Muscle layer of colon (tissue), 2 donors: ENCODE results near the gene FLYWCH2.
"Not testable (repeated sequence)": the region's sequence is repeated elsewhere in the genome, so short reads cannot be mapped to it uniquely, and the experiment has no call there.

Source experiments
- H3K27ac ChIP-seq: one replicate; pipeline ENCODE4 v1.7.0; 2013; ENCODE audit warnings: low read depth, mild to moderate bottlenecking, low read length, moderate library complexity
- H3K27me3 ChIP-seq, 2 donors: one replicate each; pipeline ENCODE4 v1.7.0; 2013; ENCODE audit warnings: low read length in 2 of 2, mild to moderate bottlenecking in 2 of 2; ENCODE audit not compliant: insufficient read depth in 2 of 2, control insufficient read depth in 1 of 2
- H3K36me3 ChIP-seq: one replicate; pipeline ENCODE4 v1.7.0; 2013; ENCODE audit warnings: mild to moderate bottlenecking, low read length; ENCODE audit not compliant: insufficient read depth
- H3K4me1 ChIP-seq: one replicate; pipeline ENCODE4 v1.7.0; 2013; ENCODE audit warnings: mild to moderate bottlenecking, low read length; ENCODE audit not compliant: insufficient read depth
- H3K4me3 ChIP-seq, 2 donors: one replicate each; pipeline ENCODE4 v1.7.0; 2013; ENCODE audit warnings: low read length in 2 of 2, low read depth in 1 of 2, mild to moderate bottlenecking in 1 of 2, moderate library complexity in 1 of 2
- H3K9ac ChIP-seq: one replicate; pipeline ENCODE4 v1.7.0; 2013; ENCODE audit warnings: low read length
- H3K9me3 ChIP-seq: one replicate; pipeline ENCODE4 v1.7.0; 2013; ENCODE audit warnings: mild to moderate bottlenecking, low read length
- donor health status: abdominal sarcoma.
- donor health status: Adenocarcinoma of cecum.

The FLYWCH2 gene

DNA sequence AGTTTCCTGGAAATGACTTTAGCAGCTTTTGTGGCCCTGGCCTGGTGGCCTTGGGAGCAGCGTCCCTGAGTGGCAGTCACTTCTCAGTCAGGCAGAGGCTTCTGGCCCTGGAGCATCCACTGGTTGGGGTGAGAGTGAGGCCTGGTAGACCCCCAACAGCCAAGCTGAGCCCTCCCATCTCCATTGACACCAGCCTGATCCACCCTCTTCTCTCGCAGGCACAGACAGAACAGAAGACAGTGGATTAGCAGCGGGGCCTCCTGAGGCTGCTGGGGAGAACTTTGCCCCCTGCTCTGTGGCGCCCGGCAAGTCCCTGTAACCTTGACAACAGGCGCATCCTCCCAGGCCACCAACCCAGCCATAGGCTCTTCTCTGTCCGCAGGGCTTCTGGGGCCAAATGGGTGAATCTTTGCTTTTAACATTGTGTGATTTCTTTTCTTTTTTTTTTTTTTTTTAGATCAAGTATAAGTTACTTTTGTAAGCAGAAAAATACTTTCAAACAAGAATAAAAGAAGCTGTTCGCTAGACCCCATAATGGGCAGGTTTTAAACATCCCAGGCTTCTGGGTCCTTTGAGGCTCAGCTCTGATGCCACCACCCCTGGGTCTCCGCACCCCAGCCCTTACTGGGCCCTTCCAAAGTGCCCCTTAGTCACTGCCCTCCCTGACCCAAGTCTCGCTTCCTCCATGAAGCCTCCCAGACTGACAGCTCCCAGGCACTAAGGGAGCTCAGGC is 16.0 kb downstream of the FLYWCH2 start:
- no peaks in the 10 kb centered on the region for H3K27me3 ChIP-seq
- H3K4me1 ChIP-seq: peaks cover 5% of the 10 kb centered on the region
- H3K9me3 ChIP-seq: no peaks in the 10 kb centered on the region
- peaks cover 11% of the 10 kb centered on the region for H3K36me3 ChIP-seq
- H3K4me3 ChIP-seq: no peak overlapping the region
- no peak overlapping the region for H3K9ac ChIP-seq
- no peak overlapping the region for H3K27ac ChIP-seq

DNA sequence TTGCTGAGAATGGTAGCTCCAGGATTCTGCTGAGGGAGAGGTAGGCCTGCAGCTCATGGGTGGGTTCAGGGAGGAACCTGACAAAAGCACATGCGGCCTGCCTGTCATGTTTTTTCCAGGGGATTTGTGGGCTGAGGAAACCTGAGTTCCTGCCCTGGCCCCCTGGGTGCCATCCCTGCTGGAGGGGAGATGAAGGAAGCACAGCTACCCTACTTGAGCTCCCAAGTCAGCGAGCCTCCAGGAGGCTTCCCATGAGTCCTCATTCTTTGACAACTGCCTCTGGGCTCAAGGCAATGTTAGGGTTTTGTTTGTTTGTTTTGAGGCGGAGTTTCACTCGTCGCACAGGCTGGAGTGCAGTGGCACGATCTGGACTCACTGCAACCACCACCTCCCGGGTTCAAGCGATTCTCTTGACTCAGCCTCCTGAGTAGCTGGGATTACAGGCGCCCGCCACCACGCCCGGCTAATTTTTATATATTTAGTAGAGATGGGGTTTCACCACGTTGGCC is 16.6 kb downstream of the FLYWCH2 start:
- Histone ChIP-seq H3K9ac (no peak overlapping the region), H3K36me3 (peaks cover 11% of the 10 kb centered on the region), H3K9me3 (no peaks in the 10 kb centered on the region), H3K27me3 (no peaks in the 10 kb centered on the region), H3K4me3 (no peak overlapping the region), H3K27ac (no peak overlapping the region), H3K4me1 (peaks cover 5% of the 10 kb centered on the region)

DNA sequence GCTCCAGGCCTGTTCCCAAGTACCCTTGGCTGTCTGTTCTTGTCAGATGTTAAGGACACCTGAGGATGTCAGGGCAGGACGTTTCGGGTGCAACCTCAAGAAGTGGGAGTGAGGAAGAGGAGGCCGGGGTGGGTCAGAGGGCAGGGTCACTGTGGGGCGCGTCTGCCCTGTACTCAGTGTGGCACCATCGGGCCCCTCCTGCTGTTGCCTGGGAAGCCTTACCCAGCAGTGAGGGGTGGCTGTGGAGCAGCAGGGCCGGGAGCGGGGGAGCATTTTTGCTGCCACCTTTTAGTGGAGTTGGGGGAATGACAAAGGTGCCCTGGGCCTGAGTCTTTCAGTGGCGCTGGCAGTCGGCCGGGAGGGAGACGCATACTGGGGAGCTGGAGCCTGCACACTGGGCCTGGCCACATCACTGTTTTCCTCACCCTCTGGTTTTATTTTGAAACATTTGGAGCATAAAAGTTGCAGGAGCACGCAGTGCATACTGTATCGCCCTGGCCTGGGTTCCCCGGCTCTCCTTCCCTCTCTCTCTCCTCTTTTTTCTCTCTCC is 17.6 kb downstream of the FLYWCH2 start:
- Histone ChIP-seq H3K4me1 (peaks cover 5% of the 10 kb centered on the region), H3K4me3 (no peak overlapping the region), H3K27me3 (no peaks in the 10 kb centered on the region), H3K9ac (no peak overlapping the region), H3K27ac (no peak overlapping the region), H3K9me3 (no peaks in the 10 kb centered on the region), H3K36me3 (peaks cover 10% of the 10 kb centered on the region)

DNA sequence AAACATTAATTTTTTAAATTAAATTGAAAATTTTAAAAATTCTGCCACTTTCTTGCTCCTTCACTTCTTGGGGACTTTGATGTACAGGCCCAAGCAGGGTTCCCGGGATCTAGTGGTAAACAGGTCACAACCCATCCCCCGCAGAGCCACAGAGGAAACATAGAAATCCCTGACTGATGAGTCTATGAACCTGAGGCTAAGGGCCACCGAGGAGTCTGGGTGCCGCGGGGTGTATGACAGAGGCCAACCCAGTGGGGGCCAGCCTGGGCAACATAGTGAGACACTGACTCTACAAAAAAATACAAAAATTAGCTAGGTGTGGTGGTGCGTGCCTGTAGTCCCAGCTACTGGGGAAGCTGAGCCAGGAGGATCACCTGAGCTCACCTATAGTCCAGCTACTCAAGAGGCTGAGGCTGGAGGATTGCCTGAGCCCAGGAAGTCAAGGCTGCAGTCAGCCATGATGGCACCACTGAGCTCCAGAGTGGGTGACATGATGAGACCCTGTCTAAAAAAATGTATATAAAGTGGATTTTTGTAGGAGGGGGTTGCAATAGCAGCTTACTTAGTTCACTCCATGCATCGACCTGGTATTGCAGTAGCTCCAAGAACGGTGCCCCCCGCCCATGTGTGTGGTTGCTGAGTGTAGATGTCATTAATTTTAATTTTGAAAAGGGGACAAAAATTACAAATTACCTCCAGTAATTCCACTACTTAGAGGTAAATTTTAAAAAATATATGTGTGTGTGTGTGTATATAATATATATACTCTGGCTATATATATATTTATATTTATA is 19.5 kb downstream of the FLYWCH2 start:
- no peaks in the 10 kb centered on the region for H3K9me3 ChIP-seq

DNA sequence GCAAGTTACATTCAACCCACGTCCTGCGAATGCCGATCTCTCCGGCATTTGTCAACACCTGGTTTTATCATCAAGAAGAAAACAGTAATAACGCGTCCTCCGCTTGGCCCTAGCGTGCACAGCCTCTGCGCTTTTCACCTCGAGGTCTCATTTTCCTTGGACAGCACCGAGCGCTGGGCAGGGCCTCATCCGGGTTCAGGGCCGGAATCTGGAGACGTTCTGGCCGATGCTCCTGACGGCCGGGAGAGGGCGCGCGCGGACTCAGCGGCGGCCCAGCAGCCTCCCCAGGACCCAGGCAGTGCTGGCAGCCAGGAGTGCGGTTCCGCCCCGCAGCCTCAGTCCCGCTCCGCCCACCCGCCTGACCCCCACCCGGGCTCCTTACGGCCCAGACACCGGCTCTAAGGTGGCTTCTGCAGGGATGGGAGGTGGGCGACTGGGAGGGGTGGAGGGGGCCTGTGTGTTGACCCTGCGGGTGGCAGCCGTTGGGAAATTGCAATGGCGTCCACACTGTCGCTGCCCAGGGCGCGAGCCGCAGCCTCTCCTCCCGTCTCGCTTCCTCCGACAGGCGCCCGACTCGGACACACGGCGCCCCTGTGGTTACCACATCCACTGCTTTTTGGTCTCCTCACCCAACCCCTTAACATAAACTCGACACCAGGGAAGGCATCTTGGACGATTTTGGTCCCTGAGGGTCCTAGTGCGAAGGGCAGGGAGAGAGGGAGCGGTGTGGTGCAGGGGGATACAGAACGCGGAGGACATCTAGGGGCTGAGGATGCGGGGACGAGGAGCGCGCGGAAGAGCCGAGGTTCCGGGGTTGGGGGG is 21.3 kb downstream of the FLYWCH2 start:
- H3K9me3 ChIP-seq: no peaks in the 10 kb centered on the region
- H3K4me3 ChIP-seq: peak overlapping the region; percentile 82 to 85
- H3K4me1 ChIP-seq: peaks cover 10% of the 10 kb centered on the region
- peak overlapping the region; percentile 61 for H3K9ac ChIP-seq
- no peaks in the 10 kb centered on the region for H3K27me3 ChIP-seq
- peak overlapping the region; percentile 62 for H3K27ac ChIP-seq
- H3K36me3 ChIP-seq: no peaks in the 10 kb centered on the region

More for the DNA sequence above, 19.5 kb downstream of the FLYWCH2 start:
- H3K27me3 ChIP-seq: no peaks in the 10 kb centered on the region
- H3K36me3 ChIP-seq: no peaks in the 10 kb centered on the region
- peaks cover 10% of the 10 kb centered on the region for H3K4me1 ChIP-seq
- no peak overlapping the region for H3K27ac ChIP-seq
- H3K9ac ChIP-seq: no peak overlapping the region
- H3K4me3 ChIP-seq: no peak overlapping the region

DNA sequence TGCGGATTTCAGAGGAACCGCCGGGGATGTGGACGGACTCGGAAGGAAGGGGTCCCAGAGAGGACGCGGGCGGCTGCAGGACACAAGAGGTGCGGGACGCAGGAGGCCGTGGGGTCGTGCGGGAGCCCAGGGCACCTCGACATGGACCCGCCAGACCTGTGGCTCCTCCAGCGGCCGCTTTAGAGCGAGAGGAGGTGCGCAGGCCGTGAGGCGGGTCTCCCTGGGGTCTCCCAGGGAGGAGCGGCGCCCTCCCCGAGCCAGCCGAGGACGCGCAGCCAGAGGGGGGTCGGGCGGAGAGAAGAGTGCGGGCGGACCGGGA is 21.9 kb downstream of the FLYWCH2 start:
- peak overlapping the region; percentile 62 for H3K27ac ChIP-seq
- H3K9ac ChIP-seq: peak overlapping the region; percentile 61
- no peaks in the 10 kb centered on the region for H3K9me3 ChIP-seq
- peaks cover 10% of the 10 kb centered on the region for H3K4me1 ChIP-seq
- no peaks in the 10 kb centered on the region for H3K27me3 ChIP-seq
- no peaks in the 10 kb centered on the region for H3K36me3 ChIP-seq
- H3K4me3 ChIP-seq: peak overlapping the region; percentile 82 to 85

DNA sequence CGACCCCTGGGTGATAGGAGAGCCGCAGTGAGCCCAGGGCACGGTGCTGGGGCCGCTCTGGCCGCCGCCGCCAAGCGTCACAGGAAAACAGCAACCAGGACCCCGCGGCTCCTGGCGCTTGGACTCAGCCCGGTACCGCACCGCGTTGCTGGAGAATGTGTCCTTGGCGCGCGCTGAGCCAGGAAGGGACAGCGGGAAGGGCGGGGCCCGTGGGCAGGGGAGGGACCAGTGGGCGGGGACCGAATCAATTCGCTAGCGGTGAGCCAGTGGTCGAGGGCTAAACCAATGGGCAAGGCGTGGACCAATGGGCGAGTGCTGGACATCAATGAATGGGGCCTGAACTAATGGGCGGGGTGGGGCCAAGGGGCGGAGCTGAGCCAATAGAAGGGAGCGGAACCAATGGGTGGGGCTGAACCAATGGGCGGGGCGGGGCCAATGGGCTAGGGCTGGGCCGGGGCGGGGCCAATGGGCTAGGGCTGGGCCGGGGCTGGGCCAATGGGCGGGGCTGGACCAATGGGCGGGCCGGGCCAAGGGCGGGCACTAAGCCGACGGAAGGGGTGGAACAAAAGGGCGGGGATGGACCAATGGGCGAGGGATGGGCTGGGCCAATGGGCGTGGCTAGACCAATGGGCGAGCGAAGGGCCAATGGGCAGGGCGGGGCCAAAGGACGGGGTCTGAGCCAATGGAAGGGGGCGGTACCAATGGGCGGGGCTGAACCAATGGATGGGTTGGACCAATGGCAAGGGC is 22.4 kb downstream of the FLYWCH2 start:
- H3K27me3 ChIP-seq: no peaks in the 10 kb centered on the region
- H3K36me3 ChIP-seq: no peaks in the 10 kb centered on the region
- peak overlapping the region; percentile 82 to 85 for H3K4me3 ChIP-seq
- H3K4me1 ChIP-seq: peaks cover 10% of the 10 kb centered on the region
- no peaks in the 10 kb centered on the region for H3K9me3 ChIP-seq
- H3K9ac ChIP-seq: no peak overlapping the region
- peak overlapping the region; percentile 62 for H3K27ac ChIP-seq

DNA sequence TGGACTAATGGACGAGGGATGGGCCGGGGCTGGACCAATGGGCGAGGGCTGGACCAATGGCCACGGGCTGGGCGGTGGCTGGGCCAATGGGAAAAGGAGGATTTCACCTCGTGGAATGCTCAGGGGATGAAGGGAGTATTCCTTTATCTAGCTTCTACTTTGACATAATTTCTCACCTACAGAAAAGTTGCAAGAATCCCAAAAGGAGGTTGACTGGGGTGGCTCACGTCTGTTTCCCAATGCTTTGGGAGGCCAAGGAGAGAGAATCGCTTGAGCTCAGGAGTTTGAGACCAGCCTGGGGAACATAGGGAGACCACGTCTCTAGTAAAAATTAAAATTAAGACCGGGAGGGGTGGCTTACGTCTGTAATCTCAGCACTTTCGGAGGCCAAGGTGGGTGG is 23.0 kb downstream of the FLYWCH2 start:
- no peaks in the 10 kb centered on the region for H3K9me3 ChIP-seq
- no peak overlapping the region for H3K27ac ChIP-seq
- H3K4me3 ChIP-seq: peak overlapping the region in 1 of 2 donors; percentile 8
- H3K4me1 ChIP-seq: peaks cover 10% of the 10 kb centered on the region
- H3K27me3 ChIP-seq: no peaks in the 10 kb centered on the region
- H3K9ac ChIP-seq: no peak overlapping the region
- H3K36me3 ChIP-seq: no peaks in the 10 kb centered on the region

DNA sequence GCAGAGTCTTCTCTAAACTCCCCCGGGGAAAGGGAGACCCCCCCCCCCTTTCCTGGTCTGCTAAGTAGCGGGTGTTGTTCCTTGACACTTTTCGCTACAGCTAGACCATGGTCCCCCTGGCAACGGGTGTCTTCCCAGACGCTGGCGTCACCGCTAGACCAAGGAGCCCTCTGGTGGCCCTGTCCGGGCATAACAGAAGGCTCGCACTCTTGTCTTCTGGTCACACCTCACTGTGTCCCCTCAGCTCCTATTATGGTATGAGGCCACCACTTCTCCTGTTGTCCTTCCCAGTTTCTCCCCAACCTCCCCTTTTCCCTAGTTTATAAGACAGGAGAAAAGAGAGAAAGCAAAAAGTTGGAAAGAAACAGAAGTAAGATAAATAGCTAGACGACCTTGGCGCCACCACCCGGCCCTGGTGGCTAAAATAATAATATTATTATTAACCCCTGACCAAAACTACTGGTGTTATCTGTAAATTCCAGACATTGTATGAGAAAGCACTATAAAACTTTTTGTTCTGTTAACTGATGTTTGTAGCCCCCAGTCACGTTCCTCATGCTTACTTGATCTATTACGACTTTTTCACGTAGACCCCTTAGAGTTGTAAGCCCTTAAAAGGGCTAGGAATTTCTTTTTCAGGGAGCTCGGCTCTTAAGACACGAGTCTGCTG is 24.2 kb downstream of the FLYWCH2 start:
- peaks cover 14% of the 10 kb centered on the region for H3K4me1 ChIP-seq
- not testable (repeated sequence) for H3K9me3 ChIP-seq, H3K9ac ChIP-seq, H3K36me3 ChIP-seq, H3K27me3 ChIP-seq, H3K27ac ChIP-seq, H3K4me3 ChIP-seq

DNA sequence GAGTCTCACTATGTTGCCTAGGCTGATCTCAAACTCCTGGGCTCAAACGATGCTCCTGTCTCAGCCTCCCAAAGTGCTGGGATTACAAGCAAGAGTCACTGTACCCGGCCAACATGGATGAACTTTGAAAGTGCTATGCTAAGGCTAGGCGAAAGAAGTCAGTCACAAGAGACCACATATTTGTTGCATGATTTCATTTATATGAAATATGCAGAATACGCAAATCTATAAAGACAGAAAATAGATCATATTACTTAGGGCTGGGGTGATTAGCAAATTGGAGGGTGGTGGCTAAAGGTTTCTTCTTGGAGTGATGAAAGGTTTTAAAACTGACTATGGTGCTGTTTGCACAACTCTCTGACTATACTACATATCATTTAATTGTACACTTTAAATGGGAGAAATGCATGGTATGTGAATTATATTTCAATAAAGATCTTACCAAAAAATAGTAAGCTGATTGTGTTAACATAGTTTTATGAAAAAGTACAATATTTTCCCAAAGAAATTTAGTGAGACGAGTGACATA is 27.5 kb downstream of the FLYWCH2 start:
- Histone ChIP-seq H3K27me3 (no peaks in the 10 kb centered on the region), H3K9ac (no peak overlapping the region), H3K4me1 (peaks cover 19% of the 10 kb centered on the region), H3K27ac (no peak overlapping the region), H3K9me3 (no peaks in the 10 kb centered on the region), H3K36me3 (peaks cover 10% of the 10 kb centered on the region), H3K4me3 (no peak overlapping the region)
